H1 (cell line): ENCODE data around the gene RBCK1. TPM values are rescaled to one million over a fixed set of nuclear protein-coding genes. Genes with fewer than 3 reads are reported as not detected.

ENCODE experiments used
- ATF2 ChIP-seq: IDR thresholded peaks from 2 replicates; pipeline ENCODE4 v1.6.1; 2012; ENCODE audit warnings: low read length, inconsistent platforms
- CBX8 ChIP-seq: fragments of 300-800, 300-1000 bp; sonication (generic); IDR thresholded peaks from 2 replicates; pipeline ENCODE4 v1.7.1; 2016; ENCODE audit warnings: low read depth, low read length, borderline replicate concordance
- CHD7 ChIP-seq: fragments of 300-600 bp; sonication (generic); IDR thresholded peaks from 2 replicates; pipeline ENCODE4 v1.7.1; 2012; ENCODE audit warnings: low read length, moderate library complexity, mild to moderate bottlenecking, inconsistent platforms; ENCODE audit not compliant: insufficient replicate concordance
- MAFK ChIP-seq: IDR thresholded peaks from 2 replicates; pipeline ENCODE4 v1.6.1; 2012; ENCODE audit warnings: low read depth, mild to moderate bottlenecking, improper control_type of control experiment, low read length
- RXRA ChIP-seq: IDR thresholded peaks from 2 replicates; pipeline ENCODE4 v1.6.1; 2011; ENCODE audit warnings: low read depth, mild to moderate bottlenecking, low read length, moderate library complexity; ENCODE audit not compliant: insufficient read depth
- SIRT6 ChIP-seq: IDR thresholded peaks from one replicate; pipeline ENCODE4 v1.7.1; 2012; ENCODE audit warnings: low read length, inconsistent platforms
- SIX5 ChIP-seq: IDR thresholded peaks from 2 replicates; pipeline ENCODE4 v1.6.1; 2011; ENCODE audit warnings: mild to moderate bottlenecking, low read depth, low read length
- TEAD4 ChIP-seq: IDR thresholded peaks from 2 replicates; pipeline ENCODE4 v1.6.1; 2012; ENCODE audit warnings: low read depth, low read length, inconsistent platforms, mixed read lengths
- polyA plus RNA-seq, 7 experiments: library from polyadenylated mRNA; depleted of rRNA in 3 of 7; stranded (reverse) in 5 of 7; unstranded in 2 of 7; fragments of >200 nt in 5 of 7; fragments of 200-250 nt in 2 of 7; gene quantifications; 1 replicate in 5 of 7; 2 replicates in 1 of 7; 4 replicates in 1 of 7; pipeline versions ENCODE4 v1.2.1 to v1.2.3, GENCODE V29; 2011 to 2013; ENCODE audit warnings: missing spikeins in 2 of 7, mixed read lengths in 2 of 7
- total RNA-seq: library from RNA; stranded (reverse); fragmentation: NEBNext Ultra II Directional; extraction: Animal tissue kit (Norgen Biotek cat#: 25700); gene quantifications from 2 replicates; pipeline ENCODE4 v1.2.1, GENCODE V29; 2021

RBCK1 gene
- total and polyA plus RNA-seq, 2 of the 8 experiments (the other 6 are each of a cell fraction or from before 2014, with no cell fraction given), result 43.1 to 54.7 TPM

DNA sequence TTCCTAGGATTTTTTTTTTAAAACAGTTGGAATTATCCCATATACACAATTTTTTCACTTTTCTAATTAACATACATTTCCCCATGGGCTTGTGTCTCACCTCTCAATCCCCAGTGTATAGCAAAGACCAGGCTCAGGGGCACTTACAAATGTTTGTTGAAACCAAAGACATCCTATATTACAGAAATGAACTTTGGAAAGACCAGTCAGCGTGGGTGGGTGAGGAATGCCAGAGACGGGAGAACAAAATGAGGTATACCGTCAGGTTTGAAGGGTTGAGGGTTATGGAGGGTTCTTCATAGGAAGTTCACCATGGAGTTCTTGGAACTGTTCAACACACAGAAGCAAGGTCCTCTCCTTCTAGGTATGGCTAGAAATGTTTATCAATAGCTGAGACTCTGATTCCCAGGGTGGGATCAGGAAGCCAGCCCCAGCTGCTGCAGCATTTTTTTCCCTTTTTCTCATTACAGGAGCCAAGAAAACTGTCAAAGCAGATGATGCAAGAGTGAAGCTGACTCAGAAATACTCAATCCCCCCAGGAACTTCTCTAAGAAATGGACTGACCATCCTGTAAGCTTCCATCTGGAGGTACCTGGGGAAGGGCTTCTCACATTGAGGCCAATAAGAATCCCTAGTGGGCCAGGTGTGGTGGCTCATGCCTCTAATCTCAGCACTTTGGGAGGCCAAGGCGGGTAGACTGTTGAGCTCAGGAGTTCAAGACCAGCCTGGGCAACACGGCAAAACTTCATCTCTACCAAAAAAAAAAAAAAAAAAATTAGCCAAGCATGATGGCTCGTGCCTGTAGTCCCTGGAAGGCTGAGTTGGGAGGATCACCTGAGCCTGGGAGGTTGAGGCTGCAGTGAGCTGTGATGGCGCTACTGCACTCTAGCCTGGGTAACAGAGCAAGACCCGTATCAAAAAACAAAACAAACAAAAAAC lies 70.2 kb downstream of the RBCK1 start (continued):
- no peak for TF ChIP-seq CHD7
- TF ChIP-seq MAFK, result no peak
- no peak for TF ChIP-seq CBX8
- no peak for TF ChIP-seq ATF2
- TF ChIP-seq SIRT6, result no peak
- no peak for TF ChIP-seq SIX5
- no peak for TF ChIP-seq TEAD4
- no peak for TF ChIP-seq RXRA
